Activated CD8-positive, alpha-beta memory T cell treated with anti-CD3 and anti-CD28 coated beads for 36 hours (primary cell): ENCODE data around the gene RGCC. TPM values are rescaled to one million over a fixed set of nuclear protein-coding genes. Genes with fewer than 3 reads are reported as not detected.

Experiments
- CTCF ChIA-PET: fragments of 350-600 bp; sonication (Branson Sonifier 250); formaldehyde crosslinking; loops from one replicate; lab custom pipeline; 2021; ENCODE audit warnings: antibody characterized with exemption; lab: Charles Lee
- POLR2A ChIA-PET: fragments of 350-600 bp; sonication (Branson Sonifier 250); formaldehyde crosslinking; loops from one replicate; lab custom pipeline; 2021; ENCODE audit warnings: antibody characterized with exemption; lab: Charles Lee
- total RNA-seq, 2 experiments: library from RNA; stranded (reverse); gene quantifications; one replicate each; pipeline ENCODE4 v1.2.3, GENCODE V29; 2021

The RGCC gene
- total RNA-seq, 2 experiments from 2014 or later = 128 to 129 TPM

GRCh38 chr13:41465898-41466320 lies 8.6 kb downstream of the RGCC start:
- POLR2A ChIA-PET = interaction anchor here (1.3 to 1.4 kb wide), 2 partner anchors 26 to 31 kb away, joined by 4 to 5 read pairs; no protein-coding TSS in a partner anchor

GRCh38 chr13:41467425-41467945 lies 10.1 kb downstream of the RGCC start:
- POLR2A ChIA-PET = interaction anchor here (0.8 kb wide), 1 partner anchor 10 kb away, joined by 3 read pairs; the partner anchor contains the start of gene RGCC
- CTCF ChIA-PET = no interaction called here

More at GRCh38 chr13:41465898-41466320, 8.6 kb downstream of the RGCC start:
- CTCF ChIA-PET = interaction anchor here (1.0 to 1.2 kb wide), 2 partner anchors 27 to 122 kb away, joined by 3 to 4 read pairs; no protein-coding TSS in a partner anchor

GRCh38 chr13:41468631-41469030 lies 11.3 kb downstream of the RGCC start:
- ChIA-PET POLR2A (no interaction called here), CTCF (interaction anchor here (0.5 kb wide), 1 partner anchor 183 kb away, joined by 5 read pairs; no protein-coding TSS in a partner anchor)

- ChIA-PET CTCF (interaction anchor here (1.0 kb wide), 1 partner anchor 12 kb away, joined by 3 read pairs; no protein-coding TSS in a partner anchor), POLR2A (no interaction called here)
Observed at GRCh38 chr13:41470196-41470595, 12.8 kb downstream of the RGCC start.

GRCh38 chr13:41471785-41472184 lies 14.4 kb downstream of the RGCC start:
- POLR2A ChIA-PET = no interaction called here

GRCh38 chr13:41487222-41487621 lies 29.9 kb downstream of the RGCC start:
- POLR2A ChIA-PET = interaction anchor here (0.5 kb wide), 1 partner anchor 807 kb away, joined by 4 read pairs; no protein-coding TSS in a partner anchor
- CTCF ChIA-PET = interaction anchor here (0.9 kb wide), 1 partner anchor 29 kb away, joined by 4 read pairs; no protein-coding TSS in a partner anchor

More at GRCh38 chr13:41471785-41472184, 14.4 kb downstream of the RGCC start:
- CTCF ChIA-PET = no interaction called here

GRCh38 chr13:41488124-41488523 lies 30.8 kb downstream of the RGCC start:
- CTCF ChIA-PET = interaction anchor here (0.9 kb wide), 1 partner anchor 30 kb away, joined by 4 read pairs; no protein-coding TSS in a partner anchor
- POLR2A ChIA-PET = no interaction called here

- POLR2A ChIA-PET = no interaction called here
- CTCF ChIA-PET = no interaction called here
Observed at GRCh38 chr13:41490371-41491015, 33.1 kb downstream of the RGCC start.

GRCh38 chr13:41491436-41491835 lies 34.1 kb downstream of the RGCC start:
- POLR2A ChIA-PET = interaction anchor here (1.8 kb wide), 1 partner anchor 33 kb away, joined by 6 read pairs; no protein-coding TSS in a partner anchor
- CTCF ChIA-PET = interaction anchor here (1.3 to 1.4 kb wide), 2 partner anchors 32 to 55 kb away, joined by 4 to 5 read pairs; no protein-coding TSS in a partner anchor

GRCh38 chr13:41492432-41493260 lies 35.3 kb downstream of the RGCC start:
- CTCF ChIA-PET = interaction anchor here (1.0 to 1.4 kb wide), 3 partner anchors 28 to 54 kb away, joined by 4 to 5 read pairs (median 4); no protein-coding TSS in a partner anchor
- POLR2A ChIA-PET = interaction anchor here (0.6 to 1.8 kb wide), 2 partner anchors 28 to 34 kb away, joined by 5 to 6 read pairs; no protein-coding TSS in a partner anchor

- ChIA-PET POLR2A (no interaction called here), CTCF (no interaction called here)
Observed at GRCh38 chr13:41494202-41494601, 36.9 kb downstream of the RGCC start.

GRCh38 chr13:41495044-41495443 lies 37.7 kb downstream of the RGCC start:
- ChIA-PET POLR2A (no interaction called here), CTCF (interaction anchor here (1.2 kb wide), 1 partner anchor 38 kb away, joined by 3 read pairs; the partner anchor contains the start of gene RGCC)

GRCh38 chr13:41496420-41497234 lies 39.3 kb downstream of the RGCC start:
- ChIA-PET POLR2A (interaction anchor here (1.2 kb wide), 1 partner anchor 31 kb away, joined by 4 read pairs; no protein-coding TSS in a partner anchor), CTCF (no interaction called here)

GRCh38 chr13:41497436-41497835 lies 40.1 kb downstream of the RGCC start:
- ChIA-PET POLR2A (no interaction called here), CTCF (interaction anchor here (0.7 kb wide), 1 partner anchor 57 kb away, joined by 4 read pairs; no protein-coding TSS in a partner anchor)

GRCh38 chr13:41499452-41499851 lies 42.1 kb downstream of the RGCC start:
- ChIA-PET POLR2A (no interaction called here), CTCF (interaction anchor here (0.6 kb wide), 1 partner anchor 147 kb away, joined by 4 read pairs; no protein-coding TSS in a partner anchor)

- CTCF ChIA-PET = no interaction called here
- POLR2A ChIA-PET = no interaction called here
Observed at GRCh38 chr13:41500511-41500910, 43.2 kb downstream of the RGCC start.

GRCh38 chr13:41501281-41501680 lies 43.9 kb downstream of the RGCC start:
- ChIA-PET POLR2A (no interaction called here), CTCF (no interaction called here)

- ChIA-PET CTCF (no interaction called here), POLR2A (no interaction called here)
Observed at GRCh38 chr13:41502031-41502430, 44.7 kb downstream of the RGCC start.
